K562 (cell line): ENCODE data around the gene APCDD1L. TPM values are rescaled to one million over a fixed set of nuclear protein-coding genes. Genes with fewer than 3 reads are reported as not detected.
A peak's percentile ranks its signal among the peaks of the same experiment; 100 is the strongest.

Experiments
- ATAC-seq: fragments of 200-7000 bp; cut with Tn5 transposase; 3 replicates; pipeline ENCODE4 v1.9.1; 2020; ENCODE audit warnings: moderate library complexity
- BruUV-seq: library from RNA; stranded (reverse); fragments of 400-500 nt; replicated peaks from 2 replicates; lab custom pipeline; 2021; lab: Mats Ljungman, UMichigan
- CTCF ChIA-PET: fragments of 300-600 bp; formaldehyde crosslinking; extraction: SDS; loops from one replicate; lab custom pipeline; 2021; ENCODE audit warnings: low intra/inter-chr PET ratio; lab: Yijun Ruan, JAX
- POLR2A ChIA-PET: fragments of 300-600, 350-650 bp; sonication (Branson Sonifier 250); formaldehyde crosslinking; extraction: SDS; loops from one replicate; lab custom pipeline; 2021; ENCODE audit warnings: antibody characterized with exemption, inconsistent platforms; lab: Yijun Ruan, JAX
- DNase-seq, 4 experiments: peaks; one replicate each; pipeline versions ENCODE4 v3.0.0 to v3.0.0-alpha.2; 2011 to 2018; ENCODE audit warnings: low spot score in 3 of 4, mixed read lengths in 3 of 4; ENCODE audit errors: extremely low read depth in 1 of 4
- FAIRE-seq: peaks from 2 replicates; lab custom pipeline; 2011; peaks lifted over from hg19 to GRCh38; lab: Jason Lieb, UNC
- H2AFZ ChIP-seq: 2 replicates; pipeline ENCODE4 v1.6.0; 2011; ENCODE audit warnings: low read depth, low read length, control low read depth, inconsistent platforms
- H3K27ac ChIP-seq: fragments of 200-600 bp; 3 replicates; pipeline ENCODE4 v1.8.0; 2011; ENCODE audit warnings: low read depth, mild to moderate bottlenecking, control low read depth, inconsistent platforms, low read length, moderate library complexity, mixed read lengths; ENCODE audit errors: extremely low read depth
- H3K27me3 ChIP-seq, 2 experiments: fragments of 300-600 bp in 1 of 2; 2 replicates in 1 of 2; 3 replicates in 1 of 2; pipeline versions ENCODE4 v1.6.0 to v1.8.0; 2011; ENCODE audit warnings: inconsistent platforms in 2 of 2, low read length in 2 of 2, mild to moderate bottlenecking in 1 of 2, mixed read lengths in 1 of 2, moderate library complexity in 1 of 2; ENCODE audit not compliant: control insufficient read depth in 2 of 2, insufficient read depth in 2 of 2
- H3K36me3 ChIP-seq: fragments of 300-600 bp; 3 replicates; pipeline ENCODE4 v1.8.0; 2011; ENCODE audit warnings: mild to moderate bottlenecking, low read length, inconsistent platforms; ENCODE audit not compliant: control insufficient read depth, insufficient read depth
- H3K4me1 ChIP-seq, 2 experiments: fragments of 200-600 bp in 1 of 2; replicated peaks in 1 of 2; 2 replicates in 1 of 2; 3 replicates in 1 of 2; pipeline versions ENCODE4 v1.5.1 to v1.8.0; 2011; ENCODE audit warnings: inconsistent platforms in 2 of 2, low read length in 2 of 2, mild to moderate bottlenecking in 1 of 2, mixed read lengths in 1 of 2, moderate library complexity in 1 of 2; ENCODE audit not compliant: control insufficient read depth in 2 of 2, insufficient read depth in 2 of 2
- H3K4me2 ChIP-seq: 2 replicates; pipeline ENCODE4 v1.6.1; 2011; ENCODE audit warnings: low read length, control low read depth, inconsistent platforms, mixed read lengths; ENCODE audit not compliant: insufficient read depth
- H3K4me3 ChIP-seq: fragments of 200-600 bp; sonication (generic), shearing (Covaris generic); 2 replicates; pipeline ENCODE4 v1.5.1; 2016; ENCODE audit warnings: control low read depth, inconsistent platforms
- H3K79me2 ChIP-seq: fragments of 200-600 bp; 3 replicates; pipeline ENCODE4 v1.8.0; 2011; ENCODE audit warnings: low read length, inconsistent platforms; ENCODE audit not compliant: control insufficient read depth, insufficient read depth
- H3K9ac ChIP-seq, 2 experiments: 2 replicates each; pipeline versions ENCODE4 v1.6.0 to v1.6.1; 2011; ENCODE audit warnings: low read depth in 2 of 2, low read length in 2 of 2, control low read depth in 1 of 2, inconsistent platforms in 1 of 2, mild to moderate bottlenecking in 1 of 2, mixed read lengths in 1 of 2; ENCODE audit not compliant: insufficient read depth in 1 of 2
- H3K9me1 ChIP-seq: one replicate; pipeline ENCODE4 v1.6.0; 2011; ENCODE audit warnings: inconsistent platforms, mild to moderate bottlenecking, low read length, moderate library complexity; ENCODE audit not compliant: control insufficient read depth, insufficient read depth
- H3K9me3 ChIP-seq: replicated peaks from 2 replicates; pipeline ENCODE4 v1.5.1; 2011; ENCODE audit warnings: low read depth, low read length, inconsistent platforms; ENCODE audit not compliant: control insufficient read depth, insufficient read depth
- H4K20me1 ChIP-seq: replicated peaks from 2 replicates; pipeline ENCODE4 v1.6.1; 2011; ENCODE audit warnings: low read length, inconsistent platforms, mixed read lengths; ENCODE audit not compliant: control insufficient read depth, insufficient read depth
- ETV6 ChIP-seq, 3 experiments: fragments of 150-350 bp in 1 of 3; sonication (generic) in 1 of 3; formaldehyde crosslinking in 1 of 3; IDR thresholded peaks; 2 replicates each; pipeline versions ENCODE4 v1.6.1 to v1.8.0; 2014 to 2022; ENCODE audit warnings: borderline replicate concordance in 2 of 3, low read depth in 2 of 3, antibody characterized with exemption in 1 of 3, low read length in 1 of 3, mild to moderate bottlenecking in 1 of 3, missing genetic modification reagents in 1 of 3
- HDAC8 ChIP-seq: fragments of 450-650 bp; IDR thresholded peaks from 2 replicates; pipeline ENCODE4 v1.6.1; 2016; ENCODE audit warnings: mild to moderate bottlenecking, missing genetic modification characterization, moderate library complexity, missing compliant biosample characterization
- PRPF4 ChIP-seq: fragments of 200-400 bp; formaldehyde crosslinking; IDR thresholded peaks from one replicate; pipeline ENCODE4 v1.6.1; 2017; ENCODE audit warnings: low read length, low read depth, mild to moderate bottlenecking; ENCODE audit not compliant: insufficient read depth, poor library complexity, severe bottlenecking
- ZBTB11 ChIP-seq, 3 experiments: fragments of 200-800 bp in 1 of 3; fragments of 250-450 bp in 1 of 3; fragments of 450-650 bp in 1 of 3; sonication (Bioruptor Pico) in 1 of 3; sonication (Bioruptor generic) in 1 of 3; formaldehyde crosslinking in 1 of 3; IDR thresholded peaks; 2 replicates each; pipeline versions ENCODE4 v1.6.1 to v1.8.0; 2016 to 2022; ENCODE audit warnings: mild to moderate bottlenecking in 2 of 3, missing genetic modification characterization in 2 of 3, missing compliant biosample characterization in 1 of 3, moderate library complexity in 1 of 3
- ZNF398 ChIP-seq: fragments of 250-450 bp; sonication (Bioruptor Pico); IDR thresholded peaks from 2 replicates; pipeline ENCODE4 v1.8.0; 2021; ENCODE audit warnings: moderate library complexity, mild to moderate bottlenecking, inconsistent platforms
- ZNF830 ChIP-seq: fragments of 250-450 bp; sonication (Bioruptor Pico); IDR thresholded peaks from 2 replicates; pipeline ENCODE4 v1.5.0; 2021; ENCODE audit warnings: mild to moderate bottlenecking
- WGBS: fragments of 100-300 bp; shearing (Covaris generic); methylation state at CpG from one replicate; pipeline ENCODE4 v1.1.6; 2016; ENCODE audit warnings: low coverage, mixed read lengths; ENCODE audit not compliant: insufficient coverage; ENCODE audit errors: missing lambda C conversion rate; 5-methylcytosine and 5-hydroxymethylcytosine counted together
- in situ Hi-C: fragments of 300-500 bp; cut with MboI; formaldehyde crosslinking; loops from 4 replicates; pipeline ENCODE4 v1.15.0; 2018; ENCODE audit warnings: inconsistent platforms, mixed read lengths
- intact Hi-C: fragments of 100-400 bp; cut with micrococcal nuclease; formaldehyde crosslinking; loops from 2 replicates; pipeline ENCODE4 v1.14.2; 2022
- polyA plus RNA-seq, 8 experiments: library from polyadenylated mRNA; depleted of rRNA in 4 of 8; stranded (reverse) in 5 of 8; unstranded in 3 of 8; fragments of >200 nt; fragmentation: Nextera tagmentation in 2 of 8; fragmentation: Illumina TruSeq in 1 of 8; extraction: Ambion mirVana in 2 of 8; extraction: Trizol in 1 of 8; gene quantifications; 2 replicates each; pipeline versions ENCODE4 v1.2.1 to v1.2.3, GENCODE V29; 2011 to 2014; ENCODE audit warnings: inconsistent platforms in 1 of 8, missing spikeins in 1 of 8
- total RNA-seq, 7 experiments: library from RNA; depleted of rRNA in 6 of 7; stranded (reverse); fragments of >200 nt in 6 of 7; fragmentation: Illumina TruSeq in 2 of 7; extraction: Trizol in 2 of 7; gene quantifications; 2 replicates each; pipeline versions ENCODE4 v1.2.1 to v1.2.3, GENCODE V29; 2011 to 2021; ENCODE audit warnings: low replicate concordance in 1 of 7

APCDD1L gene
- total and polyA plus RNA-seq, 9 of the 15 experiments (the other 6 are each of a cell fraction or from before 2014, with no cell fraction given), result not detected

- in situ Hi-C loops, result loop anchor here (10.0 kb wide), 1 partner anchor 351 kb away; no protein-coding TSS in a partner anchor
- CTCF ChIA-PET, result no interaction called here
- ATAC-seq, result no peak
- Histone ChIP-seq H3K79me2 (no peaks in the 10 kb centered on the region), H3K9ac (no peak overlapping the region), H4K20me1 (no peaks in the 10 kb centered on the region), H3K4me2 (no peak overlapping the region), H3K9me1 (no peaks in the 10 kb centered on the region), H3K4me1 (peaks cover 0 to 7% of the 10 kb centered on the region in 2 experiments; a peak in 2 of 5 replicates), H3K36me3 (no peaks in the 10 kb centered on the region), H3K9me3 (no peaks in the 10 kb centered on the region), H3K27ac (no peak overlapping the region), H2AFZ (no peak overlapping the region), H3K4me3 (no peak overlapping the region), H3K27me3 (peaks cover 11 to 45% of the 10 kb centered on the region in 2 experiments; a peak in 4 of 5 replicates)
- FAIRE-seq, result no peak
- no TSS peak for BruUV-seq
- POLR2A ChIA-PET, result interaction anchor here (0.6 kb wide), 1 partner anchor 141 kb away, joined by 3 read pairs; no protein-coding TSS in a partner anchor
- TF ChIP-seq PRPF4, result no peak
- peak in 1 of 3 experiments; percentile 9; a peak in 1 of 6 replicates for TF ChIP-seq ZBTB11 (CRISPR knock-in tag; IDR thresholded peaks at IDR 0.05)
- no peak for TF ChIP-seq ZNF398 (CRISPR knock-in tag)
- TF ChIP-seq HDAC8 (tag), result no peak
- TF ChIP-seq ETV6 (IDR thresholded peaks at IDR 0.05; ENCODE audit: borderline replicate concordance in 1 of 2, low read depth in 2 of 2, low read length in 1 of 2), result no peak
- no peak for TF ChIP-seq ETV6 (CRISPR knock-in tag; IDR thresholded peaks at IDR 0.05; ENCODE audit: borderline replicate concordance)
- no peak for TF ChIP-seq ZNF830 (CRISPR knock-in tag)
- intact Hi-C loops, result no loop called here
- DNase-seq, result no peak
- WGBS, result 12% methylated on average over 13 of the region's 13 CpGs
These were observed 41.5 kb downstream of the APCDD1L start for GRCh38 chr20:58473453-58474425.
